Keratinocyte (primary cell): ENCODE data around the gene SEMA3D. TPM values are rescaled to one million over a fixed set of nuclear protein-coding genes. Genes with fewer than 3 reads are reported as not detected.

Source experiments
- DNase-seq: peaks from one replicate; pipeline ENCODE4 v3.0.0-alpha.2; 2011; ENCODE audit warnings: low read depth, missing footprints, low spot score
- FAIRE-seq: peaks from 2 replicates; lab custom pipeline; 2011; peaks lifted over from hg19 to GRCh38; lab: Jason Lieb, UNC
- H2AFZ ChIP-seq: 2 replicates; pipeline ENCODE4 v1.6.0; 2012; ENCODE audit warnings: low read length, control low read depth, inconsistent platforms; ENCODE audit not compliant: control insufficient read depth
- H3K27ac ChIP-seq: 2 replicates; pipeline ENCODE4 v1.5.1; 2011; ENCODE audit warnings: low read length; ENCODE audit not compliant: control insufficient read depth, insufficient read depth
- H3K27me3 ChIP-seq: 3 replicates; pipeline ENCODE4 v1.6.0; 2011; ENCODE audit warnings: low read length; ENCODE audit not compliant: control insufficient read depth, insufficient read depth; ENCODE audit errors: extremely low read depth
- H3K36me3 ChIP-seq, 2 experiments: 2 replicates in 1 of 2; 3 replicates in 1 of 2; pipeline ENCODE4 v1.5.1; 2011; ENCODE audit warnings: low read length in 2 of 2, mild to moderate bottlenecking in 1 of 2; ENCODE audit not compliant: control insufficient read depth in 2 of 2, insufficient read depth in 2 of 2; ENCODE audit errors: extremely low read depth in 1 of 2
- H3K4me1 ChIP-seq: 3 replicates; pipeline ENCODE4 v1.5.1; 2011; ENCODE audit warnings: low read length; ENCODE audit not compliant: control insufficient read depth, insufficient read depth; ENCODE audit errors: extremely low read depth
- H3K4me2 ChIP-seq: 3 replicates; pipeline ENCODE4 v1.6.0; 2011; ENCODE audit warnings: low read depth, low read length; ENCODE audit not compliant: control insufficient read depth, insufficient read depth; ENCODE audit errors: extremely low read depth
- H3K4me3 ChIP-seq, 3 experiments: fragments of 200-600 bp in 1 of 3; sonication (generic) in 1 of 3; 2 replicates in 2 of 3; 3 replicates in 1 of 3; pipeline ENCODE4 v1.5.1; 2011 to 2016; ENCODE audit warnings: low read length in 3 of 3, mild to moderate bottlenecking in 3 of 3, control low read depth in 2 of 3, inconsistent platforms in 1 of 3, low read depth in 1 of 3, mixed read lengths in 1 of 3, mixed run types in 1 of 3, moderate library complexity in 1 of 3; ENCODE audit not compliant: control insufficient read depth in 2 of 3, insufficient read depth in 2 of 3; ENCODE audit errors: extremely low read depth in 1 of 3
- H3K79me2 ChIP-seq: 2 replicates; pipeline ENCODE4 v1.6.0; 2012; ENCODE audit warnings: low read length; ENCODE audit not compliant: control insufficient read depth, insufficient read depth
- H3K9ac ChIP-seq: 3 replicates; pipeline ENCODE4 v1.6.0; 2011; ENCODE audit warnings: low read length; ENCODE audit not compliant: control insufficient read depth, insufficient read depth; ENCODE audit errors: extremely low read depth
- H3K9me1 ChIP-seq: 3 replicates; pipeline ENCODE4 v1.6.0; 2011; ENCODE audit warnings: low read length; ENCODE audit not compliant: control insufficient read depth, insufficient read depth; ENCODE audit errors: extremely low read depth
- H3K9me3 ChIP-seq: 2 replicates; pipeline ENCODE4 v1.5.1; 2012; ENCODE audit warnings: low read depth, low read length; ENCODE audit not compliant: control insufficient read depth
- H4K20me1 ChIP-seq: 3 replicates; pipeline ENCODE4 v1.6.0; 2011; ENCODE audit warnings: low read length; ENCODE audit not compliant: control insufficient read depth, insufficient read depth; ENCODE audit errors: extremely low read depth
- CTCF ChIP-seq, 3 experiments: IDR thresholded peaks in 1 of 3; conservative IDR thresholded peaks in 1 of 3; optimal IDR thresholded peaks in 1 of 3; 2 replicates in 2 of 3; 3 replicates in 1 of 3; pipeline versions ENCODE3 to v1.5.1; 2011; ENCODE audit warnings: low read length in 3 of 3, mild to moderate bottlenecking in 3 of 3, moderate library complexity in 2 of 3, control low read depth in 1 of 3, inconsistent platforms in 1 of 3; ENCODE audit not compliant: insufficient read depth in 2 of 3; ENCODE audit errors: extremely low read depth in 1 of 3
- EZH2 ChIP-seq: IDR thresholded peaks from one replicate; pipeline ENCODE4 v1.6.1; 2012; ENCODE audit warnings: inconsistent platforms, mild to moderate bottlenecking, low read length, moderate library complexity
- dilution Hi-C: fragments of 300-500 bp; cut with MboI; formaldehyde crosslinking; loops from one replicate; pipeline ENCODE4 v1.7.0; 2020; ENCODE audit warnings: low sequenced_read_pairs; ENCODE audit not compliant: extremely low pct_ligation_motif_present
- polyA plus RNA-seq, 5 experiments: library from polyadenylated mRNA; depleted of rRNA in 3 of 5; stranded (reverse) in 3 of 5; stranded (forward) in 1 of 5; unstranded in 1 of 5; fragments of >200 nt; gene quantifications; 1 replicate in 1 of 5; 2 replicates in 3 of 5; 3 replicates in 1 of 5; pipeline versions ENCODE4 v1.2.1 to v1.2.3, GENCODE V29; 2011 to 2012; ENCODE audit warnings: missing spikeins in 2 of 5, low read depth in 1 of 5, low replicate concordance in 1 of 5

Gene SEMA3D
- polyA plus RNA-seq, 1 donor (not counting 4 experiments of a cell fraction or from before 2014, with no cell fraction given) = 5.2 TPM

GRCh38 chr7:85162721-85163120 lies 24.1 kb downstream of the SEMA3D start:
- H2AFZ ChIP-seq = no peak overlapping the region
- TF ChIP-seq EZH2 = no peak
- no peak for TF ChIP-seq CTCF (optimal IDR thresholded peaks at IDR 0.05 in 1 of 3, IDR thresholded peaks at IDR 0.05 in 1 of 3, conservative IDR thresholded peaks at IDR 0.05 in 1 of 3; ENCODE audit: extremely low read depth in 1 of 3, insufficient read depth in 2 of 3, low read length in 3 of 3)
- FAIRE-seq (no peak), DNase-seq (no peak)
- no peak overlapping the region for H3K9ac ChIP-seq
- no peaks in the 10 kb centered on the region for H3K36me3 ChIP-seq
- H3K27ac ChIP-seq = no peak overlapping the region
- no peak overlapping the region for H3K4me3 ChIP-seq
- no peaks in the 10 kb centered on the region for H3K9me1 ChIP-seq
- peaks cover 15% of the 10 kb centered on the region for H3K4me1 ChIP-seq
- no peaks in the 10 kb centered on the region for H4K20me1 ChIP-seq
- H3K79me2 ChIP-seq = no peaks in the 10 kb centered on the region
- H3K4me2 ChIP-seq = no peak overlapping the region
- dilution Hi-C loops = no loop called here
- H3K27me3 ChIP-seq = no peaks in the 10 kb centered on the region
- H3K9me3 ChIP-seq = peaks cover 3% of the 10 kb centered on the region

- Histone ChIP-seq H3K79me2 (no peaks in the 10 kb centered on the region), H3K4me3 (peak overlapping the region; percentile 24 to 76 (median 74)), H3K36me3 (no peaks in the 10 kb centered on the region), H3K27me3 (no peaks in the 10 kb centered on the region), H4K20me1 (no peaks in the 10 kb centered on the region), H3K4me2 (peak overlapping the region; percentile 98), H2AFZ (peak overlapping the region; percentile 86), H3K4me1 (peaks cover 15% of the 10 kb centered on the region), H3K9me1 (no peaks in the 10 kb centered on the region), H3K9ac (peak overlapping the region; percentile 73), H3K9me3 (peaks cover 3% of the 10 kb centered on the region), H3K27ac (peak overlapping the region; percentile 92)
- peak; percentile 92 for FAIRE-seq
- TF ChIP-seq EZH2 = no peak
- TF ChIP-seq CTCF (optimal IDR thresholded peaks at IDR 0.05 in 1 of 3, IDR thresholded peaks at IDR 0.05 in 1 of 3, conservative IDR thresholded peaks at IDR 0.05 in 1 of 3; ENCODE audit: extremely low read depth in 1 of 3, insufficient read depth in 2 of 3, low read length in 3 of 3) = no peak
- dilution Hi-C loops = no loop called here
- DNase-seq = no peak
Observed at GRCh38 chr7:85160223-85160622, 26.6 kb downstream of the SEMA3D start.
